ENCODE results near the gene TRPV6.

DNA sequence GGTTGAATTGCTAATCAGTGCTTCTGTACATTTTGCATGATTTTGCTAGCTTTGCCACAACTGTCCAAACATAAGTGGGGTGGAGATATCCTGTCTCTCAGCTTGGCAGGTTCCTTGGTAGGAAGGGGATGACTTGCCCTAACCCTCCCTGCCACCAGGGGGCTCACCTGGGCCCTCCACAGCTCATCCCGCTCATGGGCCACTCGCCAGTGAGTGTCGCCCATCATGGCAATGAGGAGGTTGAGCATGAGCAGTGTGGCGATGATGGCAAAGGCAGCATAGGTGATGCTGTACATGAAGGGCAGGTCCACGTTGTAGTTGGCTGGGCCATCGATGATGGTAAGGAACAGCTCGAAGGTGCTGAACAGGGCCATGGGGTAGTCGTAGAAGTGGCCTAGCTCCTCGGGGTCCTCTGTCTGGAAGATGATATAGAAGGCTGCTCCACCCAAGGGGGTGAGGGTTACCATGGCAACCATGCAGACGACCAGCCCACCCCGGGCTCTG, 12.2 kb downstream of the TRPV6 start:
- TF ChIP-seq, protein P1, sequence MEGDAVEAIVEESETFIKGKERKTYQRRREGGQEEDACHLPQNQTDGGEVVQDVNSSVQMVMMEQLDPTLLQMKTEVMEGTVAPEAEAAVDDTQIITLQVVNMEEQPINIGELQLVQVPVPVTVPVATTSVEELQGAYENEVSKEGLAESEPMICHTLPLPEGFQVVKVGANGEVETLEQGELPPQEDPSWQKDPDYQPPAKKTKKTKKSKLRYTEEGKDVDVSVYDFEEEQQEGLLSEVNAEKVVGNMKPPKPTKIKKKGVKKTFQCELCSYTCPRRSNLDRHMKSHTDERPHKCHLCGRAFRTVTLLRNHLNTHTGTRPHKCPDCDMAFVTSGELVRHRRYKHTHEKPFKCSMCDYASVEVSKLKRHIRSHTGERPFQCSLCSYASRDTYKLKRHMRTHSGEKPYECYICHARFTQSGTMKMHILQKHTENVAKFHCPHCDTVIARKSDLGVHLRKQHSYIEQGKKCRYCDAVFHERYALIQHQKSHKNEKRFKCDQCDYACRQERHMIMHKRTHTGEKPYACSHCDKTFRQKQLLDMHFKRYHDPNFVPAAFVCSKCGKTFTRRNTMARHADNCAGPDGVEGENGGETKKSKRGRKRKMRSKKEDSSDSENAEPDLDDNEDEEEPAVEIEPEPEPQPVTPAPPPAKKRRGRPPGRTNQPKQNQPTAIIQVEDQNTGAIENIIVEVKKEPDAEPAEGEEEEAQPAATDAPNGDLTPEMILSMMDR (IDR thresholded peaks at IDR 0.05), result peak; percentile 60
- TF ChIP-seq EZH2 (IDR thresholded peaks at IDR 0.05), result no peak
- TF ChIP-seq EZH2phosphoT487 (IDR thresholded peaks at IDR 0.05), result no peak
